HG02870 (cell line): ENCODE results near the gene NFATC2.

Experiments
- ATAC-seq: cut with Tn5 transposase; IDR thresholded peaks from one replicate; pipeline ENCODE4 v1.9.1; 2021; ENCODE audit warnings: mild to moderate bottlenecking, moderate library complexity; ENCODE audit not compliant: unreplicated experiment

NFATC2 gene

DNA sequence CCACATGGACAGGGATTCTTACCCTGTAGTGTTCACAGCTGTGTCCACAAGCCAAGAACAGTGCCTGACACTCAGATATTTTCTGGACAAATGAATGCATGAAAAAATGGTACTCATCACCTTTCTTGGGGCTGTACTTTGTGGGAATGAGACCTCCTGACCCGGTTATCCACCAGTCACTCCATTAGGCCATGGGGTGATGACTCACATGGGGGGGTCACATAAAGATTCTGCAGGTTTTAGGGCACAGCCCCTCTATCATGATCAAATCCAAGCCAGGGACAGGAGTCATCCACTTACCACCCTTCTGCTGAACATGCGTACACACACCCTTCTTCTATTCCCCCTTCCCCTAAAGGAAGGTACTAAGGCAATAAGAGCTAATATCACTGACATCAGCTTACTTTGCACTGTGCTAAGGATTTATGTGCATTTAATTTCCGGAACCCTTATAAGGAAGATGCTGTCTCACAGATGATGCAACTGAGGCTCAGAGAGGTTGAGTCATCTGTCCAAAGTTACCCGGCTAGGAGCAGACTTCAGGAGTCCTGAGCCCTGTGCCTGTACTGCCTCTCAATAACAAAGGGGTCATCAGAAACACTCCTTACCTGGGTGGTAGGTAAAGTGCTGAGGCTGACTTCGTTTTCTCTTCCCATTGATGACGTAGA is 107.8 kb downstream of the NFATC2 start:
- no peak for ATAC-seq

DNA sequence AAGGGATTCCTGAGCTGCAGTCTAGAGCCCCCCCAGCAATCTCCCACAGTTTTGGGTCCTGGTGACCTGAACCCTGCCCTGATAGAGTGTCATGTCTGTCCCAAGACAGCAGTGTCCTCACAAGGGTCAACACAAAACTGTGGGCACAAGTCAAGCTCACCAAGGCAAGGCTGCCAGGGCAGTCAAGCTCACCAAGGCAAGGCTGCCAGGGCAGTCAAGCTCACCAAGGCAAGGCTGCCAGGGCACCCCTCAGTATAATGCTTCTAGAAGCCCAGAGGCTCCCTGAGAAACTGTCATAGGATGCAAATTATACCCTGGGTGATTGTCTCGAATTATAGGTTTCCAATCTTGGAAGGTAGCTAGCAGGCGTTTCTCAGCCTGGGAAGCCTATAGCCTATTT is 108.5 kb downstream of the NFATC2 start:
- no peak for ATAC-seq

DNA sequence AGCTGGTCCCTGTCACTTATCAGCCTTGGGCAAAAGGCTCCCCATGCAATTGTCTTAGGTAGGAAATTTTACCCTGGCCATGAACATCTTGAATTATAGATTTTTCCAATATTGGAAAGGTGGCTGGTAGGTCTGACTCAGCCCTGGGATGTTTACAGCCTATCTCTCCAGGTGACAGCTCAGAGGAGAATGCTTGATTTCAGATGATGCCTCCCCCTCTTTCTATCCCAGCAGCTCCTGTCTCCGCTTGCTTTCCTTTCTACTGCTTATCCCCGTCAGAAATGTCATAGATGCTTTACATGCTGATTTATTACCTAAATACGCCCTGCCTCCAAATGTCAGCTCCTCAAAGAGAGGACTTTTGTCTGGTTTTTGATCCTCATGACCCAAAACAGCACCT is 109.6 kb downstream of the NFATC2 start:
- no peak for ATAC-seq

DNA sequence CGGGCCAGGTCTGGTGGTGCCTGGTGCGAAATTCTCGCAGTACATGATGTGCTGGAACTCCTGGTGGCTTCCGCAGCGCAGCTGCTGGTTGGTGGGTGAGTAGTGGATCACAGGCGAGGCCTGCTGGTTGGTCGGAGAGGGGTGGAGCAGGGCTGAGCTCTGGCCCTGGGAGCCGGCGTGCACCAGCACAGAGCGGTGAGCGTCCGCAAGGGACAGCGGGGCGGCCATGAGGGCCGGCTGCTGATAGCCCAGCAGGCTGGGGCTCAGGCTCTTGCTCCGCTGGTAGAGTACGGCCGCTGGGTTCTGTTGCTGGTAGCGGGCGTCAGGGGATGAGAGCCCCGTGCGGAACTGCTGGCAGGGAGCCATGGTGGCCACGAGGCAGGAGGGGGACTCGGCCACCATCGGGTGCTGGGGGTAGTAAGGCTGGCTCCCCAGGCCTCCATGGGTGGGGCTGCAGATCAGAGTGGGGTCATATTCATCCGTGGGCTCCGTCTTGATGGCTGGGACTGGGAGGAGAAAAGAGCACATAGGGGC is 110.2 kb downstream of the NFATC2 start:
- no peak for ATAC-seq

DNA sequence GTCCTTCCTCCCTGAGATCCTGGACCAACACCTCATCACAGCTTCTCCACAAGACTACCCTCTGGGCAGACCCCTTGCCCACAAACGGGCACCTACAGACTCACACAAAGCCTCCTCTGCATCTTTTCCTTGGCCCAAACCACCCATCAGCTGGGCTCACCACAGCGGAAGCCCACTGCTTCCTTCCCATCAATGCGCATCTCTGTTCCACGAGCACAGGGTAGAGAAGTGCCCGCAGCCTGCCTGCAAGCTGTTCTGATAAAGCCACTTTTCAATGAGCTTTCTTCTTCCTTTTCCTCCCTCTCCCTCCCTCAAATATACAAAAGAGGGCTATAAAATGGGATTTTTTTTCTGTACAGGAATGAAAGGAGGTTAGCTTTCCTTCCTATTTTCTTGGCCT is 111.2 kb downstream of the NFATC2 start:
- no peak for ATAC-seq

DNA sequence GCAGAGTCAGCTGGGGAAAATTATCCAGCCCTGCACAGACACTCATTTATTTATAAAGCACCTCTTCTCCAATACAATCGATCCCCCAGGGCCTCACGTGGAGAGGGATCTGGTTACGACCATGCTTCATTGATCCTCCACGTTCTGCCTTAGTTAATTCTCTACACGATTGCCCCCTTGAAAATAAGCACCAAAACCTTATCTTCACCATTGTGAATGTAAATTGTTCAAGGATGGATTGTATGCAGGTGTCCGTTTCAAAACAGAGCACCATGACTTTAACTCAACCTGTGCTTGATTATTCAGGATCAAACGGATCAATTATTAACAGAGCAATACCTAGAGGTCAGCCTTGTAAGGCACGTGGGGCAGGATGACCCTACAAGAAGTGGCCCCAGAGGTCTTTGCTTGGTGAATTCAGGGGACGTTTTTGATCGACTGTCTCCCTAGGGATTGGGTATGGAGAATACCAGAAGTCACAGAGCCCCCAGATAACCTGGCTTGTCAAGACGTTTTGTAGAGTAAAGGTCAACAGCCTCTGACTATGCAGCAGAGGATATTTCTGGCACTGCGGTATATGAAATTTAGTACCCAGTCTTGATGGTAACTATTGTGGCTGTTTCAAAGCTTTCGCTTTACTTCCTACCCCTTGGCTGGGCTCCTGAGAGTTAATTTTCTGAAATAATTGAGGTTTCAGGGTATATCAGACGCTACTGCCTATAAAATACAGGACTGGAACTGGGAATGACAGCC is 112.1 kb downstream of the NFATC2 start:
- ATAC-seq, result no peak

DNA sequence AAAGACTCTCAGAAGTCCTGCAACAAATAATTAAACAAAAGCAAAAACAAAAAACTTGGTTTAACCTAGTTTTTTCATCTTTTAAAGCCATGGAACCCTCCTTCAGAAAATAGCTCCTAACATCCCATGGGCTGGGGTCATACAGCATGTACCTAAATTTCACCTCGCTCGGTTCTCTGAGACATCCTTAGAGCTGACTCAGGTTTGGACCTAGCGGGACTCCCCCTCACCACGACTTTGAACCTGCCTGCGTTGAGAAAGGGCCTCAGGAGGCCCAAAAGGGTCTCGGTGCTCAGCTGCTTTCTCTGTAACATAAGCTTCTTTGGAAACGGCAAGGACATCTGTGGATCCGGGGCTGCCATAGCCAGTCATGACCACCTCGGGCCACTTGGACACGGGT is 112.8 kb downstream of the NFATC2 start:
- ATAC-seq, result no peak

DNA sequence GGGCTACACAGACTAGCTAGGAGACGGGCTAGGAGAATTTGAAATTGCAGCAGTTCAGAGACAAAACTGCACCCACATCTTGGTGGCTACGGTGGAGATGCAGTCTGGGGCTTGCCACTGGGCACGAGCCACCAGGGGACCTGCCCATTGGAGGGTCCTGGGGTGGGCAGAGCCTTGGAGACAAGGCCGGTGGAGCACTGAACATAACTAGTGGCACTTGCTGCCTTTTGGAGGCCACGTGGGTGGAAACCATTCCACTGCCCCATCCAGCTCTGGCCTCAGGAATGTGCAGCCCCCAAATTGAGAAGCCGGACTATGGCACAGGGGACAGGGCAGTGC is 113.4 kb downstream of the NFATC2 start:
- ATAC-seq, result no peak

DNA sequence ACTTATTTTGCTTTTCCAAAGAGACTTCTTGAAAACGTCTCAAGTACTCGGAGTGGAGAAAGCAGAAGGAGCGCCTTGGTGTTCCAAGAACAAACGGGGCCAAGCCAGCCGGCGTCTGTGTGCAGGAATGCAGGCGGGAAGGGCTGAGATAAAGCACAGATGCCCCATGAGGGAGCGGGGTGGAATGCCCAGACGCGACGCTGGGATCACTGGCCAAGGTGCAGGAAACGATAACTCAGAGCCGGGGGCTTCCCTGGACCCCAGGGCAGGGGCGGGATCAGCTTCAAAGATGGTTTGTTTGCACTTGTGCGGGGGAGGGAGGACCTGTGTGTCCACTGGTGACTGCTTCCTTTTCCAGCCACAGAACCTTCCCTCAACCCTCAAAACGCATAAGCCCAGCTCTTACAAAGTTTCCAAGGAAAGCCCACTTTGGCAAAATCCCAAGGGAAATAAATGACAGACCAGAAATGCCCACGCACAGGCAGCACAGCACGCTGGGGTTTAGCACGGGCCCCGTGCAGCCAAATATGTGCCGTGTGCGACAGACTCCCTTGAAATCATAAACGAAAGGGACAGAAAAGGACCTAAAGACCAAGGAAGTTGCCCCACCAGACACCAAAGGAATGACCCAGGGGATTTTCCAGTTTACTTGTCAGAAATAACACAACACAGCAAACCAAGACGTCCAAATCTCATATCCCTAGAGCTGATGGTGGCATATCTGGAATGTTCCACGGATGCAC is 113.9 kb downstream of the NFATC2 start:
- ATAC-seq, result no peak

DNA sequence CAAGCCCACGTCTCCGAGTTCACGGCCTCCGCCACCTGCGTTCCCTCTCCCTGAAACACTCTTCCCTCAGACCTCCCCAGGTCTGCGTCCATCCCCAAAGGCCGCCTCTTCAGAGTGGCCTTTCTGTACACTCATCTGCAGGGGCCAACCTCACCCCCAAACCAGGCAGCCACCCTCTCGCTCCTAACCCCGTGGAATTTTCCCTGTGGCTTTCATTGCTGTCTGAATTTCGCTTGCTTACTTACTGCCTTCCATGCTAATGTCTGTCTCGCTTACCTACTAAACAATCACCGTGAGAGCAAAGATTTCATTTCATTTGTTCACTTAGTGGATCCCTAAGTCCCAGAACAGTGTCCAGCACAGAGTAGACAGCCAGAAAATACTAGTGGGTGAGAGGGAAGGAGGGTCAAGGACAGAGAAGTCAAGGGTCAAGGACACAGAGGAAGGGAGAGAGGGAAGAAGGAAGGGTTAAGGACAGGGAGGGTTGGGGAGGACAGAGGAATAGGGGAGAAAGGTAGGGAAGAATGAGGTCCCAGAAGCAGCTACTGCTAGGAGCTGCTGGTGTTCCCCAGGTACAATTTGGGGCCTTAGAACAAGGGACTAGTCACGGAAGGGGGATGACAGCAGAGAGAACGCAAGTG is 114.7 kb downstream of the NFATC2 start:
- no peak for ATAC-seq

DNA sequence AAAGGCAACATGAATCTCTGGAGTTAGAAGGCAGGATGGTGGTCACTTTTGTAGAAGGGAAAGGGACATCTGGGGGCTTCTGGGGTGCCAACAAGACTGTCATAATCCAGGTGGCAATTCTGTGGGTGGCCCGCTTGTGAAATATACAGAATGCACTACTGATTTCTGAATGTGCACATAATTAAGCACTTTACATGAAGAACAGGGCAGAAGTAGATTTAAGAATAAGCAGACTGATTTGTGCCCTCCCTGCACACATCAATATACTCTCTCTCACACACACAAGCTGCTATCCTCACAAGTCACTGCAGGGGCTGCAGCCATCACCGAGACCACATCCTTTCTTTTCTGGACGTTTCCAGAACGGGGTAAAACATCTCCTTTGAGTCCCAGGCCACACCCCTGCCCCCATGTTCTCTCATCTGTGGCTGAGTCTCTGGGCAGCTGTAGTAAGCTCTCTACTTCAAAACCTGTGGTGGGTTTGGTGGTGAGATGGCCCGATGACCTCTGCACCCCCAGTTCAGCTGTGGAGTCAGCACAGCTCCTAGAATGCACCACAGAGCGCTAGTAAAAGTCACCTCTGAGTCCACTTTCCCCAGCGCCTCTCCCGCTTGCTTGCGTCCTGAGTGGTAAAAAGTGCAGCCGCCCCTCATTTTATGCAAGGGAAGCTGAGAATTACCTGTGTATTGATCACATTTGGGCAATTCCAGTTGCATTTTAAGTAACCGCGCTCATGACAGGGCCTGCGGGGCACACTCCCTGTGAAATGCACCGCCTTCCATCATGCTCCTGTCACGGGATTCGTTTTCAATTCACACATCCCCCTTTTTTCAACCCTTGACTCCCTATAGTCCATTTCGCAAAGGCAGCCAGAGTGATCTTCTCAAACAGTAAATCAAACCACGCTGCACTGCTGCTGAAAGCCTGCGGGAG is 115.5 kb downstream of the NFATC2 start:
- no peak for ATAC-seq

DNA sequence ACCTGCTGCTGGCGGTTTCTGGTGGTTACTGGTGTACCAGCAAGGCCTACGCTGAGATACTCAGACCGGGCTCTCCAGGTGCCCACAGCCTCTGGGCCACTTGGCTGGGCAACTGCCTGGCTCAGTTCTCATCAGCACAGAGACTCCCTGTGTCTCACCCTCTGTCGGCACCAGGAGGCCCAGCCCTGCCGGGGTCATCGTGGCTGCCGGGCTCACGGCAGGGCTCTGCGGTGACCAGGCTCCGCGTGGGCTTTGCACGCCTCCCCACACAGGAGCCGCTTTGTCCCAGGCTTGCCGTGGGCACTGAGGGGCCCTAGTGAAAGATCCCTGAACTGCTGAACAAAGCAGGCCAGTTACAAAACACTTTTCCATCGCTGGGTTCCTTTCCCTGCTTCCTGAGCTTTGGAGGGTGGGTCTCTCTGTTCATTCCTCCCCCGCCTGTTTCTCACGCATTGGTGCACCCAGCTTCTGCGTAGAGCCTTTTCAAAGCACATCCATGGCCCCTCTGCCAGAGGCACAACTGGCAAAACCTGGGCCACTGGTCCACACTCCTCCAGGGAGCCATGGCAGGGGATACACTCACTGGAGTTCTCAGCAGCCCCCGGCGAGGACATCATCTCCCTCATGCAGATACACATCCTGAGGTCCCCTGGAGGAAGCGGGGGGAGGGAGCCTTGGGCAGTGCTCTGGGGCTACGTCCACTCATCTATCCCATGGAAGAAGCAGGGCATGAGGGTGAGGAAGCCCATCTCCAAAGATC is 117.0 kb downstream of the NFATC2 start:
- no peak for ATAC-seq

DNA sequence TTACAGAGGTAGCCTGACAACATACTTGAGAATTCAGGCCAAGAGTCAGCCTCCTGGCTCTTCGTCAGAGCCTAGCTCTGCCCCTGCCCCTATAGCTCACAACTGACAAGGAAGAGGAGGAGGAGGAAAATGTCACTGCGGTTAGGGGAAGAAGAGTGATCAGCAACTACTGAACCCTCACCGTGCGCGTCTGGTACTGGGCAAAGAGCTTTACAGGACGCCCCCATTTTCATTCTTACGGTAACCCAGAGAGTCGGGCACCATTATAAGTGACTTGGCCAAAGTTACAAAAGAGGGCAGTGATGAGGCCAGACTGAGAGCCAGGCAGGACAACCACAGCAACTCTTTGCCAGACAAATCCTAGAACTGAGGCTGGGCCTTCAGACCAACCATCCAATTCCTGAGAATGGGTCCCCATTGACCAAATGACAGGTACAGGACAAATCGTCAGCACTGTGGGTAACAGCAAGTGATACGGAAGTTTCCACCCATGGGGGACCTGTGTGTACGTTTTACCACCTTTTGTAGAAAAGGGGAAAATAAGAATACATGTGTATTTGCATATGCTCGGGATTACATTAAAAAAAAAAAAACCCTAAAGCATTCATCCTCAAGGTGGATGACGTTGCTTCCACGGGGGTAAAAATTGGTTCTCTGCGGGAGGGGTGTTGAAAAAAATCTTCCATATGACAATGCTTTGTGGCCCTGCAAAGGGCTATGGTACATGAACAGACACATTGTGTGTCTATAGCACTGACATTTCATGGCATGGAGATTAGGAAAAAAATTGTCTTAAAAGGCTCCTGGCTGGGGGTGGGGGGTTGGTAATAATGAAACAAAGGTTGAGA is 118.0 kb downstream of the NFATC2 start:
- no peak for ATAC-seq

DNA sequence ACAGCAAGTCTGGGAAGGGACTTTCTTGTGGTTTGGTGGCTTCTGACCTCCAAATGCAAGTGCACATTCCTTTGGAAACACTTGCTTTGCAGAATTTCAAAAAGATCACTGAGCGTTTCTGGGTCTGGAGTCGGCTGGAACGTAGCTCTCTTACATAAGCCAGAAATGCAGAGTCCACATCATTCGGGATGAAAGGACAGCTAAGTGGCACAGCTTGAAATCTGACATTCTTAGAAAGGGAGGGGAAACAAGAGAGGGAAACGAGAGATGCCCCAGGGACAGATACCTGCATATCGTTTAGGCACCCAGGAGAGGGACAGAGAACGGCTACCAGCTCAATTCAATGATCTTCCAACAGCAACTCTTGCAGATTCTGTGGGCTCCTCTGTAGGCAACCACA is 118.7 kb downstream of the NFATC2 start:
- no peak for ATAC-seq

DNA sequence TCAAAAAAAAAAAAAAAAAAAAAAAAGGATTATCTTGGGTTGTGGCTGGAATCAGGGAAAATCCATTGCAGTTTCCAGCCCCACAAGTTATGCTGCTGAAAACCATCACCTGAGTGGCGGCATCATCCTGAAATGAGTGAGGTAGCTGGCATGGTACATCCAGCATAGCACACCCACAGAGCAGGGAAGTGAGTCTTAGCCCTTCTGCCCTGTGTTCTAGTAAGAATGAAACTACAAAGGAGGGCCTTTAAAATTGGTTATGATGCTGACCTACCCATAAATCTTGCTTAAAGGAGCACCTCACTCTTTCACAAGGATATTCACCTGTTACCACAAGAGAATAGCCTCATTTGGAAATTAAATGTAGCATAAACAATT is 119.2 kb downstream of the NFATC2 start:
- ATAC-seq, result peak; percentile 71

DNA sequence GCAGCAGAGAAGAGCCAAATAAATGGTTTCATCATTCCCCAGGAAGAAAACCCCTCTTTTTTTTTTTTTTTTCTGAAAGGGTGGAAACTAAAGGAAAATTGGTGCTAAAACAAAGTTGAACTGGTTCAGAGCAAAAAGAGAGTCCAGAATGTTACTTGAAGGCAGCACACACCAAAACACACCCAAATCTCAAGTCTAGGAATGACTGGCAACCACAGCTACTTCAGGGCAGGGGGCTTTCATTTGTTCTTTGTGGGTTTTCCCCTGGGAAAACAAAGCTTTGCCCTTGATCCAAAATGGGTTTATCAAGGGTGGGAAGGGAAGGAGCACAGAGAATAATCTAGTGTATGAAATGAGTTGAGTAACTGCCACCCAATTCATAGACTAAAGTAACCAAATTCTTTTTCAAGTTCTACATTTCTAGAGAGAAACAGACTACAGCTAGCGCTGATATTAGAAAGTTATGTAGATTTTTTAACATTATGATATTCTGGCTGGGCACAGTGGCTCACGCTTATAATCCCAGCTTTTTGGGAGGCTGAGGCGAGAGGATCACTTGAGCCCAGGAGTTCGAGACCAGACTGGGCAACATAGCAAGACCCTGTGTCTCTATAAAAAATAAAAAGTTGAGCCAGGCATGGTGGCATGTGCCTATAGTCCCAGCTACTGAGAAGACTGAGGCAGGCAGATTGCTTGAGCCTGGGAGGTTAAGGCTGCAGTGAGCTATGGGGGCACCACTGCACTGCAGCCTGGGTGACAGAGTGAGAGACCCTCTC is 119.8 kb downstream of the NFATC2 start:
- no peak for ATAC-seq

DNA sequence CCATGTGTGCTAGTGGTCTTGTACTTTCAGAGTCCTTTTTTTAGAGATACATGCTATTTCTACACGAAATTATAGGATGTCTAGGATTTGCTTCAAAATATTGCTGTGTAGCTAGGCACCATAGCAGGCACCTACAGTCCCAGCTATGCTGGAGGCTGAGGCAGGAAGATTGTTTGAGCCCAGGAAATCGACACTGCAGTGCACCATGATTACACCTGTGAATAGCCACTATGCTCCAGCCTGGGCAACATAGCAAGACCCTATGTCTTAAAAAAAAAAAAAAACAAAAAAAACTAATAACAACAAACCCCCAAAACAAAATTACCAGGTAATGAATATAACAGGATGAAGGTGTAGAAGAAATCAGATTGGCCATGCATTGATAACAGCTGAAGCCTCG is 121.7 kb downstream of the NFATC2 start:
- no peak for ATAC-seq

DNA sequence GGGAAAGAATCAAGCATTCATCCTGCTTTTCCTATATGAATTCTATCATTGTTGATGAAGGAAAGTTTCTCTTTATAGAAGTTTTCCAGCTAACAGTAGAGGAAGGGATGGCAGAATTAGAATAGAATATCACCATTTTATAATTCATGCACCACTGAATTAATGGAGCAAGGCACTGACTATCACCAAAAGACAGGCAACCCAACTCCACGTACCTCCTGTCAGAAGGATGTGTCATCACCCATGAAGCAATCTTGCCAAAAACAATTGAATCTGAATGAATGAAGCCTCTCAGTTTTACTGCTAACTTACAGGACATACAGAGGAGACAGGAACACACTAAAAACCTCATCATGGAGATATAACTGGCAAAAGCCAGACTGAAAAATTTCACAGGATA is 122.4 kb downstream of the NFATC2 start:
- ATAC-seq, result no peak
